Neural progenitor cell (in vitro differentiated cells): ENCODE data around the gene ARL15.

Experiments
- EZH2phosphoT487 ChIP-seq: fragments of 200-600 bp; sonication (generic); IDR thresholded peaks from 2 replicates; pipeline ENCODE4 v1.6.1; 2017; ENCODE audit warnings: antibody characterized with exemption
- TF ChIP-seq, protein P1 (sequence below): fragments of 200-600 bp; sonication (generic); IDR thresholded peaks from 2 replicates; pipeline ENCODE4 v1.5.1; 2017; ENCODE audit warnings: antibody characterized with exemption, mild to moderate bottlenecking

DNA sequence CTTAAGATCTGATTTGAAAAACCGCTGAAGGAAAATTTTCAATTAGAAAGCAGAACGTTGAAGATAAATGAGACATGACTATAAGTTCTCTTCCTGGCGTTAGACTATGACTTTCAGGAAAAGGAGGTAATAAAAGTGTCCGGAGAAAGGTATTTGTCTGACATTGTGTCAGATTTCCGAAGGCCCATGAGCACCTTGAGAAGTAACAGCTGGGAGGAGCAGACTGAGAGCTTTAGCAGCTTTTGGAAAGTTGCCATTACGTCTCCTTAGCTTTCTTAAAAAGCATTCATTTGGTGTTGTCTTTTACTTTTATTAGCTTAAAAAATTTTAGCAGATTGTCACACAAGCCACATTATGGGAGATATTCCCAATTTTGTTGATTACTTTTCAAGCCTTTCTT is 386.4 kb downstream of the ARL15 start:
- TF ChIP-seq, protein P1, sequence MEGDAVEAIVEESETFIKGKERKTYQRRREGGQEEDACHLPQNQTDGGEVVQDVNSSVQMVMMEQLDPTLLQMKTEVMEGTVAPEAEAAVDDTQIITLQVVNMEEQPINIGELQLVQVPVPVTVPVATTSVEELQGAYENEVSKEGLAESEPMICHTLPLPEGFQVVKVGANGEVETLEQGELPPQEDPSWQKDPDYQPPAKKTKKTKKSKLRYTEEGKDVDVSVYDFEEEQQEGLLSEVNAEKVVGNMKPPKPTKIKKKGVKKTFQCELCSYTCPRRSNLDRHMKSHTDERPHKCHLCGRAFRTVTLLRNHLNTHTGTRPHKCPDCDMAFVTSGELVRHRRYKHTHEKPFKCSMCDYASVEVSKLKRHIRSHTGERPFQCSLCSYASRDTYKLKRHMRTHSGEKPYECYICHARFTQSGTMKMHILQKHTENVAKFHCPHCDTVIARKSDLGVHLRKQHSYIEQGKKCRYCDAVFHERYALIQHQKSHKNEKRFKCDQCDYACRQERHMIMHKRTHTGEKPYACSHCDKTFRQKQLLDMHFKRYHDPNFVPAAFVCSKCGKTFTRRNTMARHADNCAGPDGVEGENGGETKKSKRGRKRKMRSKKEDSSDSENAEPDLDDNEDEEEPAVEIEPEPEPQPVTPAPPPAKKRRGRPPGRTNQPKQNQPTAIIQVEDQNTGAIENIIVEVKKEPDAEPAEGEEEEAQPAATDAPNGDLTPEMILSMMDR = no peak
- TF ChIP-seq EZH2phosphoT487 = no peak
